Measurements from ENCODE around the gene HNRNPL.
"Not testable (repeated sequence)": the region's sequence is repeated elsewhere in the genome, so short reads cannot be mapped to it uniquely, and the experiment has no call there.

Gene HNRNPL

GRCh38 chr19:38849860-38850435, at the start of gene HNRNPL:
TSS of gene HNRNPL (minus strand) at chr19:38849986. CDS start at chr19:38849966, 20 bp downstream.
- DNase-seq: peak; percentile 99
- peak within 1 kb of the TSS; percentile 92 for H3K4me3 Mint-ChIP-seq
- H3K27ac Mint-ChIP-seq: peak within 1 kb of the TSS; percentile 100
- H3K27me3 Mint-ChIP-seq: peaks cover 8% of the 10 kb centered on the region
- no peaks in the 10 kb centered on the region for H3K9me3 Mint-ChIP-seq
- H3K36me3 Mint-ChIP-seq: peaks cover 38% of the 10 kb centered on the region
- H3K4me1 Mint-ChIP-seq: peaks cover 58% of the 10 kb centered on the region
- CTCF ChIA-PET: interaction anchor here (1.2 to 1.9 kb wide), 2 partner anchors 19 to 38 kb away, joined by 5 to 9 read pairs; no protein-coding TSS in a partner anchor

GRCh38 chr19:38898788-38899446, 49.1 kb upstream of the HNRNPL start:
- H3K4me3 Mint-ChIP-seq: peak overlapping the region; percentile 84
- H3K4me1 Mint-ChIP-seq: peaks cover 40% of the 10 kb centered on the region

GRCh38 chr19:38894968-38895367, 45.2 kb upstream of the HNRNPL start:
- peaks cover 3% of the 10 kb centered on the region for H3K36me3 Mint-ChIP-seq
- H3K4me1 Mint-ChIP-seq: peaks cover 20% of the 10 kb centered on the region
- CTCF ChIA-PET: no interaction called here
- H3K4me3 Mint-ChIP-seq: no peak overlapping the region
- H3K27ac Mint-ChIP-seq: no peak overlapping the region
- no peak for DNase-seq
- H3K9me3 Mint-ChIP-seq: no peaks in the 10 kb centered on the region
- H3K27me3 Mint-ChIP-seq: no peaks in the 10 kb centered on the region

More at GRCh38 chr19:38898788-38899446, 49.1 kb upstream of the HNRNPL start:
- CTCF ChIA-PET: no interaction called here
- DNase-seq: no peak
- peak overlapping the region; percentile 95 for H3K27ac Mint-ChIP-seq
- H3K36me3 Mint-ChIP-seq: peaks cover 15% of the 10 kb centered on the region
- peaks cover 2% of the 10 kb centered on the region for H3K9me3 Mint-ChIP-seq
- no peaks in the 10 kb centered on the region for H3K27me3 Mint-ChIP-seq

GRCh38 chr19:38893341-38893771, 43.6 kb upstream of the HNRNPL start:
- H3K4me1 Mint-ChIP-seq: peaks cover 13% of the 10 kb centered on the region
- no peaks in the 10 kb centered on the region for H3K27me3 Mint-ChIP-seq
- H3K4me3 Mint-ChIP-seq: no peak overlapping the region
- CTCF ChIA-PET: no interaction called here
- H3K27ac Mint-ChIP-seq: no peak overlapping the region
- no peak for DNase-seq
- no peaks in the 10 kb centered on the region for H3K9me3 Mint-ChIP-seq
- peaks cover 9% of the 10 kb centered on the region for H3K36me3 Mint-ChIP-seq

GRCh38 chr19:38892841-38893240, 43.1 kb upstream of the HNRNPL start:
- Mint-ChIP-seq H3K4me1 (peaks cover 8% of the 10 kb centered on the region), H3K36me3 (peaks cover 9% of the 10 kb centered on the region), H3K27me3 (no peaks in the 10 kb centered on the region), H3K27ac (no peak overlapping the region), H3K9me3 (no peaks in the 10 kb centered on the region), H3K4me3 (no peak overlapping the region)
- no peak for DNase-seq
- CTCF ChIA-PET: no interaction called here

- no peaks in the 10 kb centered on the region for H3K4me1 Mint-ChIP-seq
- H3K27ac Mint-ChIP-seq: no peak overlapping the region
- no peaks in the 10 kb centered on the region for H3K9me3 Mint-ChIP-seq
- no peak overlapping the region for H3K4me3 Mint-ChIP-seq
- H3K27me3 Mint-ChIP-seq: no peaks in the 10 kb centered on the region
- no peak for DNase-seq
- CTCF ChIA-PET: no interaction called here
- H3K36me3 Mint-ChIP-seq: peaks cover 9% of the 10 kb centered on the region
Observed at GRCh38 chr19:38891771-38892170, 42.0 kb upstream of the HNRNPL start.

GRCh38 chr19:38890686-38891085, 40.9 kb upstream of the HNRNPL start:
- Mint-ChIP-seq H3K4me1 (no peaks in the 10 kb centered on the region), H3K27me3 (no peaks in the 10 kb centered on the region), H3K27ac (no peak overlapping the region), H3K9me3 (no peaks in the 10 kb centered on the region), H3K36me3 (peaks cover 9% of the 10 kb centered on the region), H3K4me3 (no peak overlapping the region)
- CTCF ChIA-PET: interaction anchor here (1.0 kb wide), 1 partner anchor 488 kb away, joined by 3 read pairs; the partner anchor contains the start of gene FAM98C
- no peak for DNase-seq

GRCh38 chr19:38889803-38890202, 40.0 kb upstream of the HNRNPL start:
- DNase-seq: no peak
- CTCF ChIA-PET: no interaction called here
- peaks cover 9% of the 10 kb centered on the region for H3K36me3 Mint-ChIP-seq
- no peaks in the 10 kb centered on the region for H3K27me3 Mint-ChIP-seq
- no peak overlapping the region for H3K4me3 Mint-ChIP-seq
- no peaks in the 10 kb centered on the region for H3K4me1 Mint-ChIP-seq
- no peaks in the 10 kb centered on the region for H3K9me3 Mint-ChIP-seq
- no peak overlapping the region for H3K27ac Mint-ChIP-seq

- Mint-ChIP-seq H3K27ac (no peak overlapping the region), H3K4me3 (no peak overlapping the region)
Observed at GRCh38 chr19:38888876-38889275, 39.1 kb upstream of the HNRNPL start.

GRCh38 chr19:38884691-38885090, 34.9 kb upstream of the HNRNPL start:
- CTCF ChIA-PET, H3K9me3 Mint-ChIP-seq, DNase-seq, H3K4me3 Mint-ChIP-seq, H3K27me3 Mint-ChIP-seq, H3K27ac Mint-ChIP-seq: not testable (repeated sequence)
- H3K36me3 Mint-ChIP-seq: peaks cover 11% of the 10 kb centered on the region
- H3K4me1 Mint-ChIP-seq: peaks cover 10% of the 10 kb centered on the region

More at GRCh38 chr19:38888876-38889275, 39.1 kb upstream of the HNRNPL start:
- Mint-ChIP-seq H3K27me3 (no peaks in the 10 kb centered on the region), H3K9me3 (no peaks in the 10 kb centered on the region), H3K4me1 (no peaks in the 10 kb centered on the region), H3K36me3 (peaks cover 6% of the 10 kb centered on the region)
- no peak for DNase-seq
- CTCF ChIA-PET: interaction anchor here (1.3 to 2.6 kb wide), 6 partner anchors 8 to 119 kb away, joined by 4 to 34 read pairs (median 6); partner anchors contain the start of genes MRPS12, RINL and SARS2

- no peaks in the 10 kb centered on the region for H3K9me3 Mint-ChIP-seq
- H3K36me3 Mint-ChIP-seq: peaks cover 8% of the 10 kb centered on the region
- H3K27ac Mint-ChIP-seq: no peak overlapping the region
- peaks cover 22% of the 10 kb centered on the region for H3K4me1 Mint-ChIP-seq
- CTCF ChIA-PET: no interaction called here
- no peak for DNase-seq
- no peaks in the 10 kb centered on the region for H3K27me3 Mint-ChIP-seq
- no peak overlapping the region for H3K4me3 Mint-ChIP-seq
Observed at GRCh38 chr19:38883286-38883685, 33.5 kb upstream of the HNRNPL start.

GRCh38 chr19:38880882-38881609, 31.3 kb upstream of the HNRNPL start:
- H3K36me3 Mint-ChIP-seq: peaks cover 14% of the 10 kb centered on the region
- H3K27me3 Mint-ChIP-seq: no peaks in the 10 kb centered on the region
- H3K4me1 Mint-ChIP-seq: peaks cover 43% of the 10 kb centered on the region
- H3K4me3 Mint-ChIP-seq: no peak overlapping the region
- CTCF ChIA-PET: no interaction called here
- H3K9me3 Mint-ChIP-seq: no peaks in the 10 kb centered on the region
- no peak for DNase-seq
- peak overlapping the region; percentile 82 for H3K27ac Mint-ChIP-seq

- peaks cover 46% of the 10 kb centered on the region for H3K4me1 Mint-ChIP-seq
- peak overlapping the region; percentile 98 for H3K27ac Mint-ChIP-seq
- CTCF ChIA-PET: interaction anchor here (4.3 kb wide), 1 partner anchor 7 kb away, joined by 34 read pairs; no protein-coding TSS in a partner anchor
- DNase-seq: no peak
- H3K9me3 Mint-ChIP-seq: no peaks in the 10 kb centered on the region
- no peaks in the 10 kb centered on the region for H3K27me3 Mint-ChIP-seq
- peaks cover 20% of the 10 kb centered on the region for H3K36me3 Mint-ChIP-seq
- H3K4me3 Mint-ChIP-seq: peak overlapping the region; percentile 28
Observed at GRCh38 chr19:38880076-38880881, 30.5 kb upstream of the HNRNPL start.

GRCh38 chr19:38879400-38879751, 29.6 kb upstream of the HNRNPL start:
- H3K9me3 Mint-ChIP-seq: no peaks in the 10 kb centered on the region

More at GRCh38 chr19:38879400-38879751, 29.6 kb upstream of the HNRNPL start:
- H3K36me3 Mint-ChIP-seq: peaks cover 20% of the 10 kb centered on the region
- H3K27me3 Mint-ChIP-seq: no peaks in the 10 kb centered on the region
- H3K27ac Mint-ChIP-seq: peak overlapping the region; percentile 98
- peak overlapping the region; percentile 92 for H3K4me3 Mint-ChIP-seq
- DNase-seq: no peak
- CTCF ChIA-PET: interaction anchor here (1.4 to 4.3 kb wide), 2 partner anchors 8 to 48 kb away, joined by 4 to 34 read pairs; no protein-coding TSS in a partner anchor
- H3K4me1 Mint-ChIP-seq: peaks cover 46% of the 10 kb centered on the region
